Kidney (tissue), 14 donors: ENCODE results near the gene RNF157. TPM values are rescaled to one million over a fixed set of nuclear protein-coding genes. Genes with fewer than 3 reads are reported as not detected.
"Not testable (repeated sequence)": the region's sequence is repeated elsewhere in the genome, so short reads cannot be mapped to it uniquely, and the experiment has no call there.

Experiments used
- DNase-seq, 5 donors: peaks; one replicate each; pipeline ENCODE4 v3.0.0-alpha.2; 2013 to 2020
- FAIRE-seq: peaks from 2 replicates; lab custom pipeline; 2012; peaks lifted over from hg19 to GRCh38; lab: Jason Lieb, UNC
- H3K27ac ChIP-seq, 2 donors: one replicate each; pipeline ENCODE4 v1.7.0; 2013; ENCODE audit warnings: low read depth in 2 of 2, low read length in 2 of 2, inconsistent platforms in 1 of 2
- H3K27me3 ChIP-seq: one replicate; pipeline ENCODE4 v1.7.1; 2013; ENCODE audit warnings: low read length, inconsistent platforms; ENCODE audit not compliant: control insufficient read depth, insufficient read depth
- H3K36me3 ChIP-seq, 3 donors: one replicate each; pipeline versions ENCODE4 v1.7.0 to v1.7.1; 2013; ENCODE audit warnings: low read length in 3 of 3, control low read depth in 1 of 3, inconsistent platforms in 1 of 3; ENCODE audit not compliant: insufficient read depth in 3 of 3, control insufficient read depth in 2 of 3
- H3K4me1 ChIP-seq, 3 donors: one replicate each; pipeline versions ENCODE4 v1.7.0 to v1.7.1; 2013; ENCODE audit warnings: low read length in 3 of 3, inconsistent platforms in 1 of 3, low read depth in 1 of 3; ENCODE audit not compliant: control insufficient read depth in 2 of 3, insufficient read depth in 2 of 3
- H3K4me3 ChIP-seq, 3 donors: one replicate each; pipeline versions ENCODE4 v1.7.0 to v1.8.1; 2013; ENCODE audit warnings: low read length in 3 of 3, control low read depth in 1 of 3, inconsistent platforms in 1 of 3
- H3K9ac ChIP-seq, 3 donors: one replicate each; pipeline versions ENCODE4 v1.7.0 to v1.7.1; 2013; ENCODE audit warnings: low read length in 3 of 3, control low read depth in 1 of 3, inconsistent platforms in 1 of 3
- H3K9me3 ChIP-seq, 3 donors: one replicate each; pipeline versions ENCODE4 v1.7.0 to v1.7.1; 2013; ENCODE audit warnings: low read length in 3 of 3, control low read depth in 1 of 3, inconsistent platforms in 1 of 3; ENCODE audit not compliant: control insufficient read depth in 2 of 3, insufficient read depth in 1 of 3
- intact Hi-C: fragments of 100-400 bp; cut with DNase I; formaldehyde crosslinking; loops from one replicate; pipeline ENCODE4 v1.11.1; 2022
- polyA plus RNA-seq: library from polyadenylated mRNA; stranded (reverse); fragments of 350-450 nt; fragmentation: Illumina TruSeq; extraction: RNeasy Lipid Tissue Mini Kit (QIAGEN cat#74804); gene quantifications from one replicate; pipeline ENCODE4 v1.2.3, GENCODE V29; 2014; ENCODE audit warnings: low read depth, low replicate concordance; ENCODE audit not compliant: insufficient read depth
- total RNA-seq: library from RNA; stranded (reverse); fragmentation: NEBNext Ultra II Directional; extraction: Animal tissue kit (Norgen Biotek cat#: 25700); gene quantifications from one replicate; pipeline ENCODE4 v1.2.1, GENCODE V29; 2021
- TF ChIP-seq, protein P1 (sequence below): IDR thresholded peaks from 3 replicates; pipeline ENCODE4 v1.5.1; 2012; ENCODE audit warnings: mild to moderate bottlenecking, moderate library complexity, borderline replicate concordance; ENCODE audit not compliant: insufficient read depth; ENCODE audit errors: extremely low read depth
- donor health status: control.
- donor health status: control.
- donor health status: control.
- donor health status: control.
- donor health status: control.
- donor health status: DM: yes; HTN: yes; CAD: no.
- donor health status: Normal renal cell carcinoma (clear cell type).

The RNF157 gene
- total and polyA plus RNA-seq, 2 donors from 2014 or later: 4.8 to 12.4 TPM

DNA sequence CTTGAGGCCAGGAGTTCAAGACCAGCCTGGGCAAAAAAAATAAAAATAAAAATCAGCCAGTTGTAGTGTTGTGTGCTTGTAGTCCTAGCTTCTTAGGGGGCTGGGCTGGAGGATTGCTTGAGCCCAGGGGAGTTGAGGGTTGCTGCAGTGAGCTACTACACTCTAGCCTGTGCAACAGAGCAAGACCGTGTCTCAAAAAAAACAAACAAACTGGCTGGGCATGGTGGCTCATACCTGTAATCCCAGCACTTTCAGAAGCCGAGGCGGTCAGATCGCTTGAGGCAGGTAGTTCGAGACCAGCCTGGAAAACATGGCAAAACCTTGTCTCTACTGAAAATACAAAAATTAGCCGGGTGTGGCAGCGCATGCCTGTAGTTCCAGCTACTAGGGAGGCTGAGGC is 19.9 kb upstream of the RNF157 start:
- Histone ChIP-seq H3K9me3 (no peaks in the 10 kb centered on the region), H3K4me3 (no peak overlapping the region), H3K4me1 (peaks cover 8 to 19% (median 15%) of the 10 kb centered on the region in 3 donors), H3K36me3 (no peaks in the 10 kb centered on the region), H3K9ac (no peak overlapping the region), H3K27ac (no peak overlapping the region), H3K27me3 (no peaks in the 10 kb centered on the region)
- FAIRE-seq: no peak
- intact Hi-C loops: no loop called here
- TF ChIP-seq, protein P1, sequence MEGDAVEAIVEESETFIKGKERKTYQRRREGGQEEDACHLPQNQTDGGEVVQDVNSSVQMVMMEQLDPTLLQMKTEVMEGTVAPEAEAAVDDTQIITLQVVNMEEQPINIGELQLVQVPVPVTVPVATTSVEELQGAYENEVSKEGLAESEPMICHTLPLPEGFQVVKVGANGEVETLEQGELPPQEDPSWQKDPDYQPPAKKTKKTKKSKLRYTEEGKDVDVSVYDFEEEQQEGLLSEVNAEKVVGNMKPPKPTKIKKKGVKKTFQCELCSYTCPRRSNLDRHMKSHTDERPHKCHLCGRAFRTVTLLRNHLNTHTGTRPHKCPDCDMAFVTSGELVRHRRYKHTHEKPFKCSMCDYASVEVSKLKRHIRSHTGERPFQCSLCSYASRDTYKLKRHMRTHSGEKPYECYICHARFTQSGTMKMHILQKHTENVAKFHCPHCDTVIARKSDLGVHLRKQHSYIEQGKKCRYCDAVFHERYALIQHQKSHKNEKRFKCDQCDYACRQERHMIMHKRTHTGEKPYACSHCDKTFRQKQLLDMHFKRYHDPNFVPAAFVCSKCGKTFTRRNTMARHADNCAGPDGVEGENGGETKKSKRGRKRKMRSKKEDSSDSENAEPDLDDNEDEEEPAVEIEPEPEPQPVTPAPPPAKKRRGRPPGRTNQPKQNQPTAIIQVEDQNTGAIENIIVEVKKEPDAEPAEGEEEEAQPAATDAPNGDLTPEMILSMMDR: no peak
- no peak for DNase-seq

DNA sequence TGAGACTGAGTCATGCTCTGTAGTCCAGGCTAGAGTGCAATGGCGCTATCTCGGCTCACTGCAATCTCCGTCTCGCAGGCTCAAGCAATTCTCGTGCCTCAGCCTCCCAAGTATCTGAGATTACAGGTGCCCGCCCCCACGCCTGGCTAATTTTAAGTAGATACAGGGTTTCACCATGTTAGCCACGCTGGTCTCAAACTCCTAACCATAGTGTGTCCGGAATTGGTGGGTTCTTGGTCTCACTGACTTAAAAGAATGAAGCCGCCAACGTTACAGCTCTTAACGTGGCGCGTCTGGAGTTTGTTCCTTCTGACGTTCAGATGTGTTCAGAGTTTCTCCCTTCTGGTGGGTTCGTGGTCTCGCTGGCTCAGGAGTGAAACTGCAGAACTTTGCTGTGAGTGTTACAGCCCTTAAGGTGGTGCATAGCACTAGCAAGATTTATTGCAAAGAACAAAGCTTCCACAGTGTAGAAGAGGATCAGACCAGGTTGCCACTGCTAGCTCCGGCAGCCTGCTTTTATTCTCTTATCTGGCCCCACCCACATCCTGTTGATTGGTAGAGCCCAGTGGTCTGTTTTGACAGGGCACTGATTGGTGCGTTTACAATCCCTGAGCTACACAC is 16.2 kb upstream of the RNF157 start:
- not testable (repeated sequence) for FAIRE-seq, H3K4me3 ChIP-seq

DNA sequence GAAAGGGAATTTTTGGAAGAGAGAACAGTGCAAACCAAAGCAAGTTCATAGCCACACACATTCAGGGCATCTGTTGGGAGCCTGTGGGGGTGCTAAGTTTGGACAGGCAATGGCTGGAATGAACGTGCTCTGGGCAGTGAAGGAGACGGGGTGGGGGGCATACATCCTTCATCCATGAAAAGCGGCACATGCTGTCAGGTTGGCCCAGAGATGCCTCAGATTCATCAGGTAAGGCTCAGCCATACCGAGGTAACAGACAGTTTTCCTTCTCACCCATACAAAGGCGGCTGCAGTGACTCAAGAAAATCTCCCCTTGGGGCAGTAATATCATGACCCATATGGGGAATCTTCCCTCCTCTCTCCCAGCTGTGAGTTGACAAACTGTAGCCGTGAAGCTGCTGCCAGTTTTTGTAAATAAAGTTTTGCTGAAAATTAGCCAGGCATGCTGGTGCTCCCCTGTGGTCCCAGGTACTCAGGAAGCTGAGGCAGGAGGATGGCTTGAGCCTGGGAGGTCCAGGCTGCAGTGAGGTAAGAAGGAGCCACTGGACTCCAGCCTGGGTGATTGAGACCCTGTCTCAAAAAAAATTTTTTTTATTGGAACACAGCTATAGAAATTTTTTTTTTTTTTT is 15.6 kb upstream of the RNF157 start:
- intact Hi-C loops: no loop called here
- TF ChIP-seq, protein P1: no peak
- no peak for FAIRE-seq

More for the DNA sequence above, 16.2 kb upstream of the RNF157 start:
- intact Hi-C loops, H3K9me3 ChIP-seq, H3K36me3 ChIP-seq, H3K9ac ChIP-seq, H3K27ac ChIP-seq, H3K27me3 ChIP-seq: not testable (repeated sequence)
- peaks cover 10 to 19% (median 18%) of the 10 kb centered on the region in 3 donors for H3K4me1 ChIP-seq
- DNase-seq: peak in 2 of 5 donors; percentile 19 to 27

DNA sequence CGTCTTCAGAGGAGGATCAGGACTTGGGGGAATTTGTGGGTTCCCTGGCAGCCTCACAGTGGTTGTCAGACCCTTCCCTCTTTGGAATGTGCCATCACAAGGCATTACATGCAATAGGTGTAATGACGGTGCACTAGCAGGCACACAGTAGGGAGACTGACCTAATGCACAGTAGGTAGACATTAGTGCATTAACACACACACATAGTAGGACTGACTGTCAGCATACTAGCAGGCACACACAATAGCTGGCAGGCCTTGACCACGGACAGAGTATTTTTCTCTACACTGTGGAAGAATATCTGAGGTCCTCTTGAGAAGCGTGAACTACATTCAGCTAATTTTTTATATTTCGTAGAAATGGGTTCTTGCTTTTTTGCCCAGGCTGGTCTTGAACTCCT is 14.0 kb upstream of the RNF157 start:
- intact Hi-C loops: no loop called here
- Histone ChIP-seq H3K4me3 (no peak overlapping the region), H3K9me3 (no peaks in the 10 kb centered on the region), H3K27ac (no peak overlapping the region), H3K36me3 (no peaks in the 10 kb centered on the region), H3K27me3 (no peaks in the 10 kb centered on the region), H3K4me1 (peaks cover 10 to 23% (median 20%) of the 10 kb centered on the region in 3 donors), H3K9ac (no peak overlapping the region)
- TF ChIP-seq, protein P1: no peak
- DNase-seq (peak in 1 of 5 donors; percentile 7), FAIRE-seq (no peak)

More for the DNA sequence above, 15.6 kb upstream of the RNF157 start:
- Histone ChIP-seq H3K4me1 (peaks cover 10 to 20% (median 20%) of the 10 kb centered on the region in 3 donors), H3K27me3 (no peaks in the 10 kb centered on the region), H3K4me3 (no peak overlapping the region), H3K9me3 (no peaks in the 10 kb centered on the region), H3K27ac (no peak overlapping the region), H3K9ac (no peak overlapping the region), H3K36me3 (no peaks in the 10 kb centered on the region)
- peak in 2 of 5 donors; percentile 23 to 50 for DNase-seq
